ENCODE data around the gene CMTM8.

Gene CMTM8

DNA sequence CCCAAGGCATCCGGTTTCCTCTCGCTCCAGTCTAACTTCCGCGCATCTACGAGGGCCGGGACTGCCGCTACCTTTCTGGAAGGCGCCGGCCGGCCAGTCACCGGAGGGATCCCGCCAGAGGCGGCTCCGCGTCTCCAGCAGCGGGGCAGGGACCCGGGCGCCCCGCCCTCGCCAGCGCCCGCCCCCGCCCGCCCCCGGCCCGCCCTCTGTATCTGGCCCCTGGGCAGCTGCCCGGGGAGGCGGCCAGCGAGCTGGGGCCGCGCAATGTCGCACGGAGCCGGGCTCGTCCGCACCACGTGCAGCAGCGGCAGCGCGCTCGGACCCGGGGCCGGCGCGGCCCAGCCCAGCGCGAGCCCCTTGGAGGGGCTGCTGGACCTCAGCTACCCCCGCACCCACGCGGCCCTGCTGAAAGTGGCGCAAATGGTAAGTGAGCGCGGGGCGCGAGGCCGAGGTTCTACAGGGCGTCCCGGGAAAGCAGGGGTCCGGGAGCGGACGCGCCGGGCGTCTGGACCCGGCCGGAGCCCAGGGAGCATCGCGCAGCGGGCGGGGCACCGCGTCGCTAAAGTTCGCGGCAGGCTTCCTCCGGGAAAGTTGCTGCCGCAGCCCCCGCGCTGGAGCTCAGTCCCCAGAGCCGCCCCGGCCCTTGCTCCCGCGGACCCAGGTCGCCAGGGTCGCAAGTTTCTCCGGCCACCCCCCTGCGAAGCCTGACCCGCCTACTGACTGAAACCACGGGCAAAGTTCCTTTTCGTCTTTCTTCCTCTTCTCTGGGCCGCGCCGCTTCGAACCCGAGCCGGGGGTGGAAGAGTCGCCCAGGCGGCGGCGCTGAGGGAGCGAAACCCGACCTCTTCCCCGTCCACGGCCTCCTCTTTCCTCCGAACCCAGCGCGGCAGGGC, 153.4 kb downstream of the CMTM8 start, which contains the start of gene CMTM7:
CMTM7 (plus strand) TSS at position 211 of the 893 bp plus-strand sequence; CDS start at position 265, 54 bp downstream.
- DNase-seq (ENCODE audit: extremely low read depth, low read depth) = no peak
- peak within 1 kb of the TSS; percentile 73 for H3K4me3 ChIP-seq (replicated peaks; ENCODE audit: low read depth, low read length)
- TF ChIP-seq, protein P1, sequence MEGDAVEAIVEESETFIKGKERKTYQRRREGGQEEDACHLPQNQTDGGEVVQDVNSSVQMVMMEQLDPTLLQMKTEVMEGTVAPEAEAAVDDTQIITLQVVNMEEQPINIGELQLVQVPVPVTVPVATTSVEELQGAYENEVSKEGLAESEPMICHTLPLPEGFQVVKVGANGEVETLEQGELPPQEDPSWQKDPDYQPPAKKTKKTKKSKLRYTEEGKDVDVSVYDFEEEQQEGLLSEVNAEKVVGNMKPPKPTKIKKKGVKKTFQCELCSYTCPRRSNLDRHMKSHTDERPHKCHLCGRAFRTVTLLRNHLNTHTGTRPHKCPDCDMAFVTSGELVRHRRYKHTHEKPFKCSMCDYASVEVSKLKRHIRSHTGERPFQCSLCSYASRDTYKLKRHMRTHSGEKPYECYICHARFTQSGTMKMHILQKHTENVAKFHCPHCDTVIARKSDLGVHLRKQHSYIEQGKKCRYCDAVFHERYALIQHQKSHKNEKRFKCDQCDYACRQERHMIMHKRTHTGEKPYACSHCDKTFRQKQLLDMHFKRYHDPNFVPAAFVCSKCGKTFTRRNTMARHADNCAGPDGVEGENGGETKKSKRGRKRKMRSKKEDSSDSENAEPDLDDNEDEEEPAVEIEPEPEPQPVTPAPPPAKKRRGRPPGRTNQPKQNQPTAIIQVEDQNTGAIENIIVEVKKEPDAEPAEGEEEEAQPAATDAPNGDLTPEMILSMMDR (IDR thresholded peaks at IDR 0.05; ENCODE audit: low read depth, low read length, missing control alignments) = no peak

DNA sequence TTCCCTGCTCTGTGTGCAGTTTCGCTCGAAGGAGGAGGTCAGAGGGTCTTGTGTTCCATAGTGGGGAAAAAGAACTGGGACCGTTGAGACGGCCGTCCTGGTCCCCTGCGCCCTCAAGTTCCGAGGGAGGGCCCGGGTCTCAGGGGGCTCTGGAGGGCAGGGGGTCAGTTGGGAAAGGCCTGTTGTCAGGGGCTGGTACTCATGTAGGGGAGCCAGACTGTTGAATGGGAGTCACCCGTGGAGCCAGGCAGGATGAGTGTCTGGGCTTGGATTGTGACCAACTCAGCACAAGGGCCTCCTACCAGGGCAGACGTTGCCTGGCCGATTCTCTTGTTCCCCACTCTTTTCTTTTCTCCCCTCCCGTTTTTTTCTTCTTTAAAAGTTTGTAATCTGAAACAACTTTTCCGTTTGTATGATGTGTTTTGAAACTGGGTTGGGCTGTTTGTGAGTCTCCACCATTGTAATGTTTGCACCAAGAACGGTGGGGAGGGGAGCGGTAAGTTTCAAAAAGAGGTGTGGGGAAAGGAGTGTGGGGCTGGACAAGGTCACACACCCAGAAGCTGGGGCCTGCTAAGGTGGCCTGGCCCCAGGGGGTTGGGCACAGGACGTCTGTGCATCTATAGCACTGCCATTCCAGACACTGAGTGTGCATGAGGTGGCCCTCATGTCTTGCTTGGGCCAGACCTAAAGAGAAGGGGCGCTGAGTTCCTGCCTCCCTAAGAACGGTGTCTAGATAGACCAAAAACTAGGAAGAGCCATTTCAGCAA, 154.2 kb downstream of the CMTM8 start:
- H3K4me3 ChIP-seq (replicated peaks; ENCODE audit: low read depth, low read length) = peak overlapping the region; percentile 73
- TF ChIP-seq, protein P1 (IDR thresholded peaks at IDR 0.05; ENCODE audit: low read depth, low read length, missing control alignments) = no peak
- DNase-seq (ENCODE audit: extremely low read depth, low read depth) = no peak

DNA sequence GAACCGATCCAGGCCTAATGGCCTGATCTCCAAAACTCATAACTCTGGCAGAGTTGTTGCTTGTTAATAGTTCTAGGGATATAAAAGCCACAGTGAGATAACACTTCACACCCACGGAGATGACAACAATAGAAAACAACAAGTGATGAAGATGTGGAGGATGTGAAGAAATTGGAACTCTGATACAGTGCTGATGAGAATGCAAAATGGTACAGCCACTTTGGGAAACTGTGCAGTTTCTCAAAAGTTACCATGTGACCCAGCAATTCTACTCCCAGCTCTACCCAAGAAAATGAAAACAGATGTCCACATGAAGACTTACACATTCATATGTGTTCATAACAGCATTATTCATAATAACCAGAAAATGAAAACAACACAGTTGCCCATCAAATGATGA, 157.0 kb downstream of the CMTM8 start:
- no peak overlapping the region for H3K4me3 ChIP-seq (replicated peaks; ENCODE audit: low read depth, low read length)
- no peak for DNase-seq (ENCODE audit: extremely low read depth, low read depth)
- TF ChIP-seq, protein P1 (IDR thresholded peaks at IDR 0.05; ENCODE audit: low read depth, low read length, missing control alignments) = no peak

DNA sequence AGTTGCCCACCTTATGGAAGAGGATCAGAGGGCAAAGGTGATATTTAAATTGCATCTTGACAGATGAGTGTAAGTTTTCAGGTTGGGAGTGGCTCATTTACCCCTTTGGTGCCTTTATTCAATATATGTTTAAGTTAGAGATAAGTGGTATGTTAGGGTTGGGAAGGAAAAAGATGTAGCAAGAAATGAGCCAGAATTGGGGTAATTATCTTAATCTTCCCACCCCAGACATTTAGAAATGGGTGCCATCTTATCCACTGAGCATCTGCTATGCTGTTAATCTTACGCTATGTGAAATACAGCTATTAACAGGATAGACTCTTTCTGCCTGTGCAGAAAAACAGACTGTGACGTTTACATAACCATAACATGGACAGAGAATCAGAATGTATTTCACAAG, 159.5 kb downstream of the CMTM8 start:
- no peak for DNase-seq (ENCODE audit: extremely low read depth, low read depth)
- TF ChIP-seq, protein P1 (IDR thresholded peaks at IDR 0.05; ENCODE audit: low read depth, low read length, missing control alignments) = no peak
- H3K4me3 ChIP-seq (replicated peaks; ENCODE audit: low read depth, low read length) = no peak overlapping the region

DNA sequence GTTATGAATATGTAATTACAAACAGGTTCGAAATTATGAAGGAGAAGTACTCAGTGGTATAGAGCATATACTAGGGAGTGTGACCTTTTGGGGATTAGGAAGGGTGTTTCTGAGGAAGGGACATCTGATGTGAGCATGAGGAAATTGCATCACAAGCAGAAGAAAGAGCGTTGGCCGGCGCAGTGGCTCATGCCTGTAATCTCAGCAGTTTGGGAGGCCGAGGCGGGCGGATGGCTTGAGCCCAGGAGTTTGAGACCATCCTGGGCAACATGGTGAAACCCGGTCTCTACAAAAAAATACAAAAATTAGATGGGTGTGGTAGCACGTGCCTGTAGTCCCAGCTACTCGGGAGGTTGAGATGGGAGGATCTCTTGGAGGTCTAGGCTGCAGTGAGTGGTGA, 160.1 kb downstream of the CMTM8 start:
- TF ChIP-seq, protein P1 (IDR thresholded peaks at IDR 0.05; ENCODE audit: low read depth, low read length, missing control alignments) = no peak
- H3K4me3 ChIP-seq (replicated peaks; ENCODE audit: low read depth, low read length) = no peak overlapping the region
- no peak for DNase-seq (ENCODE audit: extremely low read depth, low read depth)

DNA sequence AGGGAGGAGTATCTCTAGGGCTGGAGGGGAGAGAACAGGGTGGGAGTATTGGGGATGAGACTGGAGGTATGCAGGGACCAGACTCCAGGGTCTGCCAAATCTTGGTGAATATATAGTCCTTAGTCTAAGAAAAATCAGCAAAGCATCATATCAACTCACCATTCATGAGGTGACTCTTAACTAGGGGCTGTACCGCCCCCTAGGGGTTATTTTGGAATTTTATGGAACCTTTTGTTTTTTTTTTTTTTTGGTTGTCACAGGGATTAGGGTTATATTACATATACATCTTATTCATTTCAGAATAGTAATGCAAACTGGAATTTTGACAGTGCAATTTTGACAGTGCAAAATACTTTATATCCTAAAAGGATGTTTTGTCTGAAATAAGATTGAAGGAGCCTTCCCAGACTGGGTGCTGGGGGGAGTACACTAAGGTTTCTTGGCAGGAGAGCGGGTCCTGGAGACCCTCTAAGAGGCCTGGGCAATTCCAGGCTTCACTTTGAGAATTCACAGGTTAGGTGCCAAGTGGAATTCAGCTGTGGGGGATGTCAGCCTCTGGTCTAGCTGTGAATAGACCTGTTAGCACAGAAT, 160.6 kb downstream of the CMTM8 start:
- DNase-seq (ENCODE audit: extremely low read depth, low read depth) = no peak
- no peak overlapping the region for H3K4me3 ChIP-seq (replicated peaks; ENCODE audit: low read depth, low read length)
- TF ChIP-seq, protein P1 (IDR thresholded peaks at IDR 0.05; ENCODE audit: low read depth, low read length, missing control alignments) = peak; percentile 57
